Effector CD4-positive, alpha-beta T cell (primary cell): ENCODE results near the gene CELA2A. TPM values are rescaled to one million over a fixed set of nuclear protein-coding genes. Genes with fewer than 3 reads are reported as not detected.

Source experiments
- DNase-seq: peaks from one replicate; pipeline ENCODE4 v3.0.0-alpha.2; 2020
- total RNA-seq: gene quantifications from one replicate; lab custom pipeline; 2026; lab: John Stamatoyannopoulos, UW

The CELA2A gene
- total RNA-seq = not detected

- DNase-seq = no peak
Observed at GRCh38 chr1:15456313-15456954, at the start of gene CELA2A. TSS of gene CELA2A (plus strand) at chr1:15456732. CDS start at chr1:15456754, 22 bp downstream.

GRCh38 chr1:15407580-15407979, 49.0 kb upstream of the CELA2A start:
- DNase-seq = no peak

- no peak for DNase-seq
Observed at GRCh38 chr1:15408890-15409387, 47.6 kb upstream of the CELA2A start.

- peak; percentile 91 for DNase-seq
Observed at GRCh38 chr1:15409388-15410222, 46.9 kb upstream of the CELA2A start, which contains the start of gene EFHD2. TSS of gene EFHD2 (plus strand) at chr1:15409888. CDS start at chr1:15409972, 84 bp downstream.

GRCh38 chr1:15410223-15410883, 46.2 kb upstream of the CELA2A start:
- DNase-seq = no peak

- DNase-seq = no peak
Observed at GRCh38 chr1:15410884-15411245, 45.7 kb upstream of the CELA2A start.

- peak; percentile 32 for DNase-seq
Observed at GRCh38 chr1:15411593-15412137, 44.9 kb upstream of the CELA2A start.

GRCh38 chr1:15412175-15412800, 44.2 kb upstream of the CELA2A start:
- DNase-seq = peak; percentile 44

- no peak for DNase-seq
Observed at GRCh38 chr1:15412843-15413242, 43.7 kb upstream of the CELA2A start.

GRCh38 chr1:15413563-15414444, 42.7 kb upstream of the CELA2A start:
- no peak for DNase-seq

GRCh38 chr1:15414445-15414983, 42.0 kb upstream of the CELA2A start:
- DNase-seq = no peak

- peak; percentile 69 for DNase-seq
Observed at GRCh38 chr1:15417059-15417934, 39.2 kb upstream of the CELA2A start.

GRCh38 chr1:15418806-15419515, 37.6 kb upstream of the CELA2A start:
- DNase-seq = no peak

GRCh38 chr1:15420853-15421465, 35.6 kb upstream of the CELA2A start:
- DNase-seq = no peak

GRCh38 chr1:15422871-15423270, 33.7 kb upstream of the CELA2A start:
- DNase-seq = no peak

- DNase-seq = no peak
Observed at GRCh38 chr1:15423355-15424077, 33.0 kb upstream of the CELA2A start.

GRCh38 chr1:15424146-15424667, 32.3 kb upstream of the CELA2A start:
- DNase-seq = no peak

- no peak for DNase-seq
Observed at GRCh38 chr1:15424981-15425380, 31.6 kb upstream of the CELA2A start.
